Erythroblast (primary cell): ENCODE measurements around the gene SMG9.

ENCODE experiments used
- DNase-seq, 2 experiments: peaks; one replicate each; lab custom pipeline; 2025; lab: John Stamatoyannopoulos, UW
- GATA1 ChIP-seq: IDR thresholded peaks from 2 replicates; pipeline ENCODE4 v1.6.1; 2011; ENCODE audit warnings: low read depth, mild to moderate bottlenecking, control low read depth, low read length, moderate library complexity
- POLR2A ChIP-seq: IDR thresholded peaks from 2 replicates; pipeline ENCODE4 v1.6.1; 2011; ENCODE audit warnings: mild to moderate bottlenecking, low read length

The SMG9 gene

GRCh38 chr19:43718627-43719377 is 36.0 kb downstream of the SMG9 start:
- DNase-seq, result no peak
- TF ChIP-seq GATA1, result no peak
- TF ChIP-seq POLR2A, result no peak

GRCh38 chr19:43715776-43716175 is 39.0 kb downstream of the SMG9 start, which contains the start of gene IRGC:
TSS of gene IRGC (plus strand) at chr19:43716076. CDS start at chr19:43718559, 2,483 bp downstream.
- TF ChIP-seq GATA1, result no peak
- no peak for TF ChIP-seq POLR2A
- no peak for DNase-seq

GRCh38 chr19:43713208-43713607 is 41.6 kb downstream of the SMG9 start:
- DNase-seq, result no peak
- TF ChIP-seq GATA1 (no peak), POLR2A (no peak)

GRCh38 chr19:43711751-43712355 is 42.9 kb downstream of the SMG9 start:
- no peak for DNase-seq
- TF ChIP-seq POLR2A (no peak), GATA1 (no peak)

GRCh38 chr19:43708716-43709115 is 46.0 kb downstream of the SMG9 start:
- TF ChIP-seq POLR2A, result no peak
- DNase-seq, result no peak

- no peak for TF ChIP-seq GATA1
- TF ChIP-seq POLR2A, result no peak
- no peak for DNase-seq
Measured at GRCh38 chr19:43707158-43707712, 47.5 kb downstream of the SMG9 start.

- no peak for TF ChIP-seq GATA1
- no peak for TF ChIP-seq POLR2A
- DNase-seq, result no peak
Measured at GRCh38 chr19:43705729-43706128, 49.0 kb downstream of the SMG9 start.

- TF ChIP-seq GATA1 (no peak), POLR2A (no peak)
- no peak for DNase-seq
Measured at GRCh38 chr19:43704002-43704705, 50.6 kb downstream of the SMG9 start.

GRCh38 chr19:43700395-43701000 is 54.3 kb downstream of the SMG9 start:
- TF ChIP-seq GATA1 (no peak), POLR2A (no peak)
- no peak for DNase-seq

- no peak for DNase-seq
- no peak for TF ChIP-seq GATA1
- no peak for TF ChIP-seq POLR2A
Measured at GRCh38 chr19:43699506-43700394, 55.0 kb downstream of the SMG9 start.

- no peak for DNase-seq
- TF ChIP-seq GATA1 (no peak), POLR2A (no peak)
Measured at GRCh38 chr19:43697295-43697694, 57.5 kb downstream of the SMG9 start.

GRCh38 chr19:43695985-43696704 is 58.6 kb downstream of the SMG9 start:
- TF ChIP-seq POLR2A (no peak), GATA1 (no peak)
- no peak for DNase-seq
